Sigmoid colon (tissue), 7 donors: ENCODE data around the gene TRH. TPM values are rescaled to one million over a fixed set of nuclear protein-coding genes. Genes with fewer than 3 reads are reported as not detected.
A peak's percentile ranks its signal among the peaks of the same experiment; 100 is the strongest.

Experiments
- DNase-seq: peaks from one replicate; pipeline ENCODE4 v3.0.0-alpha.2; 2019
- H3K27ac ChIP-seq, 4 donors: fragments of 200-600 bp; sonication (generic); one replicate each; pipeline ENCODE4 v1.5.1; 2016 to 2019; ENCODE audit warnings: mild to moderate bottlenecking in 1 of 4
- H3K27me3 ChIP-seq, 3 donors: fragments of 200-600 bp; sonication (generic); one replicate each; pipeline ENCODE4 v1.5.1; 2019; ENCODE audit warnings: mild to moderate bottlenecking in 1 of 3
- H3K36me3 ChIP-seq, 4 donors: fragments of 200-600 bp; sonication (generic); one replicate each; pipeline ENCODE4 v1.5.1; 2016 to 2019
- H3K4me1 ChIP-seq, 4 donors: fragments of 200-600 bp; sonication (generic); one replicate each; pipeline ENCODE4 v1.5.1; 2017 to 2019
- H3K4me3 ChIP-seq, 4 donors: fragments of 200-600 bp; sonication (generic); one replicate each; pipeline ENCODE4 v1.5.1; 2017 to 2019; ENCODE audit warnings: mild to moderate bottlenecking in 2 of 4, moderate library complexity in 1 of 4
- H3K9me3 ChIP-seq, 4 donors: fragments of 200-600 bp in 3 of 4; sonication (generic) in 3 of 4; one replicate each; pipeline versions ENCODE4 v1.5.1 to v1.6.1; 2013 to 2019
- EP300 ChIP-seq, 4 donors: sonication (generic); formaldehyde crosslinking; IDR thresholded peaks; one replicate each; pipeline ENCODE4 v1.6.1; 2017; ENCODE audit warnings: antibody characterized with exemption in 4 of 4
- POLR2A ChIP-seq, 2 donors: fragments of 450-650 bp; IDR thresholded peaks; one replicate each; pipeline ENCODE4 v1.6.1; 2016; ENCODE audit warnings: antibody characterized with exemption in 2 of 2, mild to moderate bottlenecking in 2 of 2, moderate library complexity in 2 of 2
- POLR2AphosphoS5 ChIP-seq, 4 donors: sonication (generic); formaldehyde crosslinking; IDR thresholded peaks; one replicate each; pipeline ENCODE4 v1.6.1; 2017; ENCODE audit warnings: antibody characterized with exemption in 4 of 4
- whole genome bisulfite sequencing, 2 donors: extraction: QIAGEN DNeasy Blood & Tissue Kit; methylation state at CpG; one replicate each; pipeline ENCODE4 v1.1.7; 2013; 5-methylcytosine and 5-hydroxymethylcytosine counted together
- intact Hi-C: fragments of 100-400 bp; cut with DNase I; formaldehyde crosslinking; loops from one replicate; pipeline ENCODE4 v1.15.1; 2023
- polyA plus RNA-seq, 3 donors: library from polyadenylated mRNA; stranded (reverse); fragments of 200-250 nt; gene quantifications; one replicate each; pipeline ENCODE4 v1.2.3, GENCODE V29; 2013
- total RNA-seq, 4 donors: library from RNA; depleted of rRNA; stranded (reverse); fragments of >200 nt; gene quantifications; one replicate each; pipeline ENCODE4 v1.1.0, GENCODE V29; 2016
- TF ChIP-seq, protein P1 (sequence below), 4 experiments: fragments of 450-650 bp in 3 of 4; fragments of 200-600 bp in 1 of 4; IDR thresholded peaks; one replicate each; pipeline ENCODE4 v1.5.1; 2016 to 2019; ENCODE audit warnings: antibody characterized with exemption in 4 of 4, mild to moderate bottlenecking in 3 of 4, moderate library complexity in 2 of 4
- donor health status: healthy with polysubstance abuse.
- donor health status: Bipolar disorder and iron deficiency.
- donor health status: healthy.

The TRH gene, protein sequence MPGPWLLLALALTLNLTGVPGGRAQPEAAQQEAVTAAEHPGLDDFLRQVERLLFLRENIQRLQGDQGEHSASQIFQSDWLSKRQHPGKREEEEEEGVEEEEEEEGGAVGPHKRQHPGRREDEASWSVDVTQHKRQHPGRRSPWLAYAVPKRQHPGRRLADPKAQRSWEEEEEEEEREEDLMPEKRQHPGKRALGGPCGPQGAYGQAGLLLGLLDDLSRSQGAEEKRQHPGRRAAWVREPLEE
- total RNA-seq (not detected), polyA plus RNA-seq (under 1 TPM in 1 of 3 donors, not detected in 2; 0.03 TPM)

DNA sequence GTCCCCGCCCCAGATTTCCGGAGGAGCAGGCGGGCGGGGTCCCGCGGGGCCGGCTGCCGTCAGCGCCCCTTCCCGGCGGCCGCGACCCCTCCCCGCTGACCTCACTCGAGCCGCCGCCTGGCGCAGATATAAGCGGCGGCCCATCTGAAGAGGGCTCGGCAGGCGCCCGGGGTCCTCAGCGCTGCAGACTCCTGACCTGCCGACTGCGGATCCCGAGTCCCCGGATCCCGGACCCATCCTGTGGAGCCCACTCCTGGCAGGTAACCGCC is at the start of gene TRH:
Gene TRH (plus strand): TSS at position 157 of the 269 bp plus-strand sequence. CDS start 1,097 bp downstream, outside the sequence.
- intact Hi-C loops, result no loop called here
- Histone ChIP-seq H3K9me3 (no peaks in the 10 kb centered on the region), H3K36me3 (no peaks in the 10 kb centered on the region), H3K4me3 (peak within 1 kb of the TSS in 2 of 4 donors; percentile 25 to 26), H3K4me1 (peaks cover 0 to 21% (median 18%) of the 10 kb centered on the region in 4 donors), H3K27ac (no peak within 1 kb of the TSS), H3K27me3 (peaks cover 25 to 65% (median 57%) of the 10 kb centered on the region in 3 donors)
- no peak for DNase-seq
- 3 to 6% methylated on average over 30 of the region's 30 CpGs for WGBS, 2 donors
- no peak for TF ChIP-seq EP300 (IDR thresholded peaks at IDR 0.05)
- TF ChIP-seq POLR2AphosphoS5 (IDR thresholded peaks at IDR 0.05), result no peak

DNA sequence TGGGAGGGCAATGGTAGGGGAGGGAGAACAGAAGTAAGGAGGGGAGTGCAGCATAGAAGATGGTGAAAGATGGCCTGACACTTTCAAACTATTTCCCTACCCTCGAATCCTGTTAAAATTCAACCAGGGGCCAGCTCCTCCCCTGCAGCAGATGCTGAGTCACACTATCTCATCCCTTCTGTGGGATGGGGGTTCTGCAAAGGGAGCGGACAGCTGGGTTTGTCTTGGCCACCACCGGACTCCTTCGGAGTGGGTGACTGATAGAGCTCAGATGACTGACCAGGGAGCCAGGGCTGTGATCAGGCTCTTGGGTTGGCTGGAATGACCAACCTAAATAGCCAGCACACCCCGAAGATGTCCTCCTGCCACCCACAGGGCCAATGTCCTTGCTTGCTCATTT is 47.4 kb upstream of the TRH start:
- TF ChIP-seq EP300 (IDR thresholded peaks at IDR 0.05) (no peak), POLR2A (IDR thresholded peaks at IDR 0.05) (no peak), POLR2AphosphoS5 (IDR thresholded peaks at IDR 0.05) (no peak)
- TF ChIP-seq, protein P1, sequence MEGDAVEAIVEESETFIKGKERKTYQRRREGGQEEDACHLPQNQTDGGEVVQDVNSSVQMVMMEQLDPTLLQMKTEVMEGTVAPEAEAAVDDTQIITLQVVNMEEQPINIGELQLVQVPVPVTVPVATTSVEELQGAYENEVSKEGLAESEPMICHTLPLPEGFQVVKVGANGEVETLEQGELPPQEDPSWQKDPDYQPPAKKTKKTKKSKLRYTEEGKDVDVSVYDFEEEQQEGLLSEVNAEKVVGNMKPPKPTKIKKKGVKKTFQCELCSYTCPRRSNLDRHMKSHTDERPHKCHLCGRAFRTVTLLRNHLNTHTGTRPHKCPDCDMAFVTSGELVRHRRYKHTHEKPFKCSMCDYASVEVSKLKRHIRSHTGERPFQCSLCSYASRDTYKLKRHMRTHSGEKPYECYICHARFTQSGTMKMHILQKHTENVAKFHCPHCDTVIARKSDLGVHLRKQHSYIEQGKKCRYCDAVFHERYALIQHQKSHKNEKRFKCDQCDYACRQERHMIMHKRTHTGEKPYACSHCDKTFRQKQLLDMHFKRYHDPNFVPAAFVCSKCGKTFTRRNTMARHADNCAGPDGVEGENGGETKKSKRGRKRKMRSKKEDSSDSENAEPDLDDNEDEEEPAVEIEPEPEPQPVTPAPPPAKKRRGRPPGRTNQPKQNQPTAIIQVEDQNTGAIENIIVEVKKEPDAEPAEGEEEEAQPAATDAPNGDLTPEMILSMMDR (IDR thresholded peaks at IDR 0.05), result no peak
- no peak for DNase-seq
- Histone ChIP-seq H3K9me3 (peaks cover 0 to 7% (median 2%) of the 10 kb centered on the region in 4 donors), H3K4me1 (no peaks in the 10 kb centered on the region), H3K27me3 (no peaks in the 10 kb centered on the region), H3K27ac (no peak overlapping the region), H3K4me3 (no peak overlapping the region), H3K36me3 (no peaks in the 10 kb centered on the region)
- WGBS, 2 donors, result 57 to 75% methylated on average over 5 of the region's 5 CpGs
- intact Hi-C loops, result no loop called here

DNA sequence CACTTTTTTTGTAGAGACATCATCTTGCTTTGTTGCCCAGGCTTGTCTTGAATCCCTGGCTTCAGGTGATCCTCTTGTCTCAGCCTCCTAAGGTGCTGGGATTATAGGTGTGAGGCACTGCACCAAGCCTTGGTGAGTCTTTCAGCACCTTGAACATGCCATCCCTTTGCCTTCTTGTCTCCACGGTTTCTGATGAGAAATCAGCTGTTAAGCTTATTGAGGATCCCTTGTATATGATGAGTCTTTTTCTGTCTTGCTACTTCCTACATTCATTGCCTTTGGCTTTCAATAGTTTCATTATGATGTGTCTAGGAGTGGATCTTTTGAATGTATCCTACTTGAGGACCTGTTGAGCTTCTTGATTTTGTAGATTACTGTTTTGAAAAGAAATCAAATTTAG is 45.1 kb upstream of the TRH start:
- H3K36me3 ChIP-seq, result no peaks in the 10 kb centered on the region
- intact Hi-C loops, result no loop called here
- 74 to 91% methylated on average over 1 of the region's 1 CpG for WGBS, 2 donors

DNA sequence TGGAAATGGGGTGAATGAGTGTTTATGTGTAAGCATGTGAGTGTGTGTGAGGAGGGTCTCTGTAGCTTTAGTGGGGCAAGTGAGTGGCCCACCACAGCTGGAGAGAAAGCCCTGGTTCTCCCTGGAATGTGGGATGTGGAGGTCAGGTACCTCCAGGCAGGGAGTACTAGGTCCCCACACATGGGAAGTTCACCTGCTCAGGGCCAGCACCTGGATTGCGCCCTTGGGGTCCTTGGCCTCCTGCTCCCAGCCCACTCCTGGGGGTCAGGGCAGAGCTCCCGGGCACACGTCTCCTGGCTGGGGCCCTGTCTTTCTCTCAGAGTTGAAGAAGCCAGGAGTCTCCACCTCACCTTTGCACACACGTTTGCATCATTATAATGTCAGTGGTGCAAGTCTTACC is 41.0 kb upstream of the TRH start:
- Histone ChIP-seq H3K27me3 (no peaks in the 10 kb centered on the region), H3K36me3 (no peaks in the 10 kb centered on the region), H3K4me3 (no peak overlapping the region), H3K9me3 (peaks cover 0 to 7% (median 2%) of the 10 kb centered on the region in 4 donors), H3K4me1 (no peaks in the 10 kb centered on the region), H3K27ac (no peak overlapping the region)
- no peak for TF ChIP-seq EP300 (IDR thresholded peaks at IDR 0.05)
- TF ChIP-seq, protein P1 (IDR thresholded peaks at IDR 0.05), result no peak
- TF ChIP-seq POLR2AphosphoS5 (IDR thresholded peaks at IDR 0.05), result no peak
- TF ChIP-seq POLR2A (IDR thresholded peaks at IDR 0.05), result no peak
- 84 to 88% methylated on average over 4 of the region's 4 CpGs for WGBS, 2 donors
- intact Hi-C loops, result loop anchor here (5.0 kb wide), 2 partner anchors 106 to 281 kb away; no protein-coding TSS in a partner anchor
- DNase-seq, result peak; percentile 46

More for the DNA sequence above, 45.1 kb upstream of the TRH start:
- Histone ChIP-seq H3K9me3 (peaks cover 0 to 7% (median 2%) of the 10 kb centered on the region in 4 donors), H3K27me3 (no peaks in the 10 kb centered on the region), H3K4me3 (no peak overlapping the region), H3K27ac (no peak overlapping the region), H3K4me1 (no peaks in the 10 kb centered on the region)
- TF ChIP-seq POLR2A (IDR thresholded peaks at IDR 0.05) (no peak), EP300 (IDR thresholded peaks at IDR 0.05) (no peak), POLR2AphosphoS5 (IDR thresholded peaks at IDR 0.05) (no peak)
- TF ChIP-seq, protein P1 (IDR thresholded peaks at IDR 0.05), result no peak
- no peak for DNase-seq

DNA sequence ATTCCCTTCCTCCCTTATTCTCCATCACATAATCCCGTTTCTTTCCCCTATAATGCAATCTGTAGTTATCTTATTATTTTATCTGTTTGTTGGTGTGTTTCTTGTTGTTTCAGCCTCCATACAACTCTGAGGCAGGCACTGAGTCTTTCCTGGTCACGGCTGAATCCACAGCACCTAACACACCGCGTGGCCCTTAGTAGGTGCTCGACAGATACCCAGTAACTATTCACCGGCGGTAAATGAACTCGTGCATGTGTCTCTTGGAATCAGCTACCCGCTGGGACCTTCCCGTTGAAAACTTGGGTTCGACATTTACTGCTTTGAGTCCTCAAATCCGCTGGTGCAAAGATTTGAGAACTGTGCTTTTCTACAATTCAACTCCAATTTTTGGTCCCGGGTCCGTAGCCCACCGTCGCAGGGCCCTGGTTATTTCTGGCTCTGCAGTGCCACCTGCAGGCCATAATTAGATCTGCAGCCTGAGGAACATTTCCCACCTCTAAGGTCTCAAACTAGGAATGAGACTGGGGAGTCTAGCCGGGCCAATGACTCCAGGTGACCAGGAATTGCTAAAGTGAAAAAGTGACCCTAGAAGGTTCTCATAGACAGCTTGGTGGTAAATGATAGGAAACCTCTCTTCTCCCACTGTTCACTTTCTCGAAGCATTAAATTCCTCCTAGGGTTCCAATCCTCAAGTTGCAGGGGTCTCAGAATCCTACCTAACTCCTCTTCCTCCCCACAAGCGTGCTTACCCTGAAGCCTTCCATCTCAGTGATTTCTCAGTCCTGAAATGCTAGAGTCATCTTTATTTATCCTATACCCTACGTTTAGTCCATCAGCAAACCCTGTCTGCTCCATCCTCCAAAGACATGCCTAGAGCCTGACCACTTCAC is 40.0 kb upstream of the TRH start:
- peak overlapping the region in 2 of 4 donors; percentile 2 to 8 for H3K4me3 ChIP-seq
- H3K27ac ChIP-seq, result no peak overlapping the region
- TF ChIP-seq EP300 (IDR thresholded peaks at IDR 0.05), result no peak
- TF ChIP-seq, protein P1 (IDR thresholded peaks at IDR 0.05), result peak; percentile 60 to 96 (median 86)
- TF ChIP-seq POLR2A (IDR thresholded peaks at IDR 0.05), result no peak
- intact Hi-C loops, result loop anchor here (1.0 to 5.0 kb wide), 4 partner anchors 107 to 444 kb away; no protein-coding TSS in a partner anchor
- H3K36me3 ChIP-seq, result no peaks in the 10 kb centered on the region
- DNase-seq, result peak; percentile 57
- H3K9me3 ChIP-seq, result no peaks in the 10 kb centered on the region
- no peaks in the 10 kb centered on the region for H3K4me1 ChIP-seq
- no peaks in the 10 kb centered on the region for H3K27me3 ChIP-seq
- 23 to 37% methylated on average over 20 of the region's 20 CpGs for WGBS, 2 donors
